ENCODE data around the gene RBBP7. TPM values are rescaled to one million over a fixed set of nuclear protein-coding genes. Genes with fewer than 3 reads are reported as not detected.

RBBP7 gene
- total and polyA plus RNA-seq, 2 of the 13 experiments (the other 11 are each of a cell fraction or from before 2014, with no cell fraction given), result 89.5 to 145 TPM

DNA sequence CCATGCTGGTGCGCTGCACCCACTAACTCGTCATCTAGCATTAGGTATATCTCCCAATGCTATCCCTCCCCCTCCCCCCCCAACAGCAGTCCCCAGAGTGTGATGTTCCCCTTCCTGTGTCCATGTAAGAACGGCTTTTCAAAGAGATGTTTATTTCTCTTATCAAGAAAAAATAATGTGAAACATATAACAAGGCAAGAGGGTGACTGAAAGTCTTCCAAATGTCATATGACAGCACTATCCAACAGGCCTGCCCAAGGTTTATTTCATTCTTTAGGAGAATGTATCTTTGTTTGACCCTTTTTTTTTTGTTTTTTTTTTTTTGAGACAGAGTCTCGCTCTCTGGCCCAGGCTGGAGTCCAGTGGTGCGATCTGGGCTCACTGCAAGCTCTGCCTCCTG, 46.4 kb upstream of the RBBP7 start:
- BruUV-seq (replicated peaks), result no TSS peak
- no peak for FAIRE-seq
- WGBS (ENCODE audit: low lambda C conversion rate), result 35% methylated on average over 5 of the region's 5 CpGs

More for the DNA sequence above, 46.4 kb upstream of the RBBP7 start:
- H3K4me1 ChIP-seq (ENCODE audit: insufficient read depth, low read length), result no peaks in the 10 kb centered on the region
- no peak overlapping the region for H3K4me2 ChIP-seq (ENCODE audit: low read depth, low read length)
- no peaks in the 10 kb centered on the region for H3K36me3 ChIP-seq (replicated peaks in 1 of 2; ENCODE audit: control insufficient read depth in 1 of 2, insufficient read depth in 2 of 2, low read length in 2 of 2)
- H2AFZ ChIP-seq (ENCODE audit: low read length), result no peak overlapping the region
- ATAC-seq (no peak), DNase-seq (ENCODE audit: low spot score) (no peak)
- no peak overlapping the region for H3K9ac ChIP-seq (ENCODE audit: insufficient read depth, low read depth, low read length)
- H4K20me1 ChIP-seq (ENCODE audit: insufficient read depth, low read length), result no peaks in the 10 kb centered on the region
- intact Hi-C loops (cut with micrococcal nuclease; ENCODE audit: unreplicated experiment), result no loop called here
- in situ Hi-C loops (cut with HindIII; ENCODE audit: extremely low pct_ligation_motif_present, low pct_unique_long_range_greater_than_20kb), result no loop called here
- no peaks in the 10 kb centered on the region for H3K9me3 ChIP-seq (ENCODE audit: low read length)
- H3K79me2 ChIP-seq (ENCODE audit: insufficient read depth, low read length), result no peaks in the 10 kb centered on the region
- no peaks in the 10 kb centered on the region for H3K27me3 ChIP-seq (ENCODE audit: control insufficient read depth in 1 of 2, insufficient read depth in 2 of 2, low read length in 2 of 2)
- no peak overlapping the region for H3K27ac ChIP-seq (ENCODE audit: extremely low read length, insufficient read depth, low read length)
- H3K4me3 ChIP-seq (replicated peaks in 1 of 3; ENCODE audit: insufficient read depth in 1 of 3, low read depth in 2 of 3, low read length in 3 of 3), result no peak overlapping the region
- ChIA-PET POLR2A (no interaction called here), CTCF (ENCODE audit: low intra/inter-chr PET ratio, low total read pairs) (no interaction called here)
- TF ChIP-seq ZSCAN9 (CRISPR knock-in tag; IDR thresholded peaks at IDR 0.05; ENCODE audit: borderline replicate concordance) (no peak), NCOA2 (CRISPR knock-in tag; IDR thresholded peaks at IDR 0.05) (no peak), SUZ12 (IDR thresholded peaks at IDR 0.05; ENCODE audit: low read depth, low read length) (no peak), ZFP62 (CRISPR knock-in tag; IDR thresholded peaks at IDR 0.05) (no peak), HNRNPH1 (optimal IDR thresholded peaks at IDR 0.05; ENCODE audit: low read depth, low read length) (no peak), XBP1 (CRISPR knock-in tag; IDR thresholded peaks at IDR 0.05) (no peak), SAP130 (CRISPR knock-in tag; IDR thresholded peaks at IDR 0.05; ENCODE audit: low read depth) (no peak), ZNF777 (CRISPR knock-in tag; IDR thresholded peaks at IDR 0.05) (no peak), MLX (CRISPR knock-in tag; IDR thresholded peaks at IDR 0.05) (no peak), ZBTB20 (CRISPR knock-in tag; IDR thresholded peaks at IDR 0.05; ENCODE audit: borderline replicate concordance, low read depth) (no peak)
- TF ChIP-seq, protein P1, sequence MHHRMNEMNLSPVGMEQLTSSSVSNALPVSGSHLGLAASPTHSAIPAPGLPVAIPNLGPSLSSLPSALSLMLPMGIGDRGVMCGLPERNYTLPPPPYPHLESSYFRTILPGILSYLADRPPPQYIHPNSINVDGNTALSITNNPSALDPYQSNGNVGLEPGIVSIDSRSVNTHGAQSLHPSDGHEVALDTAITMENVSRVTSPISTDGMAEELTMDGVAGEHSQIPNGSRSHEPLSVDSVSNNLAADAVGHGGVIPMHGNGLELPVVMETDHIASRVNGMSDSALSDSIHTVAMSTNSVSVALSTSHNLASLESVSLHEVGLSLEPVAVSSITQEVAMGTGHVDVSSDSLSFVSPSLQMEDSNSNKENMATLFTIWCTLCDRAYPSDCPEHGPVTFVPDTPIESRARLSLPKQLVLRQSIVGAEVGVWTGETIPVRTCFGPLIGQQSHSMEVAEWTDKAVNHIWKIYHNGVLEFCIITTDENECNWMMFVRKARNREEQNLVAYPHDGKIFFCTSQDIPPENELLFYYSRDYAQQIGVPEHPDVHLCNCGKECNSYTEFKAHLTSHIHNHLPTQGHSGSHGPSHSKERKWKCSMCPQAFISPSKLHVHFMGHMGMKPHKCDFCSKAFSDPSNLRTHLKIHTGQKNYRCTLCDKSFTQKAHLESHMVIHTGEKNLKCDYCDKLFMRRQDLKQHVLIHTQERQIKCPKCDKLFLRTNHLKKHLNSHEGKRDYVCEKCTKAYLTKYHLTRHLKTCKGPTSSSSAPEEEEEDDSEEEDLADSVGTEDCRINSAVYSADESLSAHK (CRISPR knock-in tag; IDR thresholded peaks at IDR 0.05; ENCODE audit: borderline replicate concordance), result no peak

Measured in HepG2 (cell line).